CD4-positive, alpha-beta memory T cell (primary cell): ENCODE data around the gene PICALM. TPM values are rescaled to one million over a fixed set of nuclear protein-coding genes. Genes with fewer than 3 reads are reported as not detected.
"Not testable (repeated sequence)": the region's sequence is repeated elsewhere in the genome, so short reads cannot be mapped to it uniquely, and the experiment has no call there.

Experiments
- CTCF ChIA-PET: fragments of 350-600 bp; sonication (Branson Sonifier 250); formaldehyde crosslinking; loops from one replicate; lab custom pipeline; 2021; ENCODE audit warnings: inconsistent platforms; ENCODE audit not compliant: partially characterized antibody; lab: Charles Lee
- POLR2A ChIA-PET: fragments of 350-600 bp; sonication (Branson Sonifier 250); formaldehyde crosslinking; loops from one replicate; lab custom pipeline; 2021; ENCODE audit not compliant: partially characterized antibody; lab: Charles Lee
- DNase-seq, 5 donors: peaks; one replicate each; pipeline versions ENCODE4 v3.0.0 to v3.0.0-alpha.2; 2020 to 2022; ENCODE audit warnings: mixed read lengths in 1 of 5
- H3K27ac ChIP-seq: one replicate; pipeline ENCODE4 v1.7.0; 2013; ENCODE audit warnings: low read depth, low read length
- H3K27me3 ChIP-seq: 2 replicates; pipeline ENCODE4 v1.7.0; 2013; ENCODE audit warnings: mild to moderate bottlenecking, low read length, moderate library complexity; ENCODE audit not compliant: insufficient read depth
- H3K36me3 ChIP-seq: 2 replicates; pipeline ENCODE4 v1.7.0; 2013; ENCODE audit warnings: mild to moderate bottlenecking, low read length, moderate library complexity; ENCODE audit not compliant: insufficient read depth
- H3K4me1 ChIP-seq: 2 replicates; pipeline ENCODE4 v1.7.0; 2013; ENCODE audit warnings: mild to moderate bottlenecking, low read length, moderate library complexity; ENCODE audit not compliant: insufficient read depth
- H3K4me3 ChIP-seq, 2 donors: one replicate each; pipeline ENCODE4 v1.7.0; 2013; ENCODE audit warnings: low read length in 2 of 2, mild to moderate bottlenecking in 1 of 2
- H3K9me3 ChIP-seq, 2 donors: one replicate each; pipeline ENCODE4 v1.7.0; 2013; ENCODE audit warnings: low read length in 2 of 2, control low read depth in 1 of 2; ENCODE audit not compliant: control insufficient read depth in 1 of 2
- H3K27ac Mint-ChIP-seq, 7 donors: one replicate each; pipeline ENCODE4 v1.8.0; 2020 to 2021; ENCODE audit warnings: mixed read lengths in 7 of 7, mild to moderate bottlenecking in 6 of 7, inconsistent platforms in 3 of 7, moderate library complexity in 3 of 7
- H3K27me3 Mint-ChIP-seq, 2 donors: one replicate each; pipeline ENCODE4 v1.8.0; 2020 to 2021; ENCODE audit warnings: mixed read lengths in 2 of 2
- H3K36me3 Mint-ChIP-seq, 2 donors: one replicate each; pipeline ENCODE4 v1.8.0; 2020 to 2021; ENCODE audit warnings: mixed read lengths in 2 of 2, inconsistent platforms in 1 of 2, mild to moderate bottlenecking in 1 of 2
- H3K4me1 Mint-ChIP-seq, 4 donors: one replicate each; pipeline ENCODE4 v1.8.0; 2020 to 2021; ENCODE audit warnings: mixed read lengths in 4 of 4, mild to moderate bottlenecking in 1 of 4
- H3K4me3 Mint-ChIP-seq, 8 donors: one replicate each; pipeline ENCODE4 v1.8.0; 2020 to 2021; ENCODE audit warnings: mixed read lengths in 8 of 8, mild to moderate bottlenecking in 7 of 8, moderate library complexity in 6 of 8, inconsistent platforms in 3 of 8
- H3K9me3 Mint-ChIP-seq, 8 donors: one replicate each; pipeline ENCODE4 v1.8.0; 2020 to 2021; ENCODE audit warnings: mixed read lengths in 8 of 8, mild to moderate bottlenecking in 5 of 8, inconsistent platforms in 3 of 8, moderate library complexity in 1 of 8
- intact Hi-C: fragments of 100-400 bp; cut with micrococcal nuclease; formaldehyde crosslinking; loops from one replicate; pipeline ENCODE4 v1.15.1; 2023
- polyA plus RNA-seq, 2 donors: library from polyadenylated mRNA; unstranded; fragments of 300-500 nt; fragmentation: Illumina TruSeq; gene quantifications; one replicate each; pipeline ENCODE4 v1.2.3, GENCODE V29; 2021
- total RNA-seq, 2 experiments: library from RNA; stranded (reverse); gene quantifications; one replicate each; pipeline ENCODE4 v1.2.3, GENCODE V29; 2021

The PICALM gene
- total and polyA plus RNA-seq, 4 experiments from 2014 or later = 15.3 to 138 (median 76.8) TPM

GRCh38 chr11:85960678-85961077 lies 108.2 kb downstream of the PICALM start:
- no peak overlapping the region for H3K4me3 ChIP-seq
- POLR2A ChIA-PET = no interaction called here
- no peaks in the 10 kb centered on the region for H3K4me1 ChIP-seq
- Mint-ChIP-seq H3K27ac (peak overlapping the region in 3 of 7 donors; percentile 13 to 39 (median 38)), H3K4me3 (no peak overlapping the region), H3K9me3 (peaks cover 0 to 3% (median 0%) of the 10 kb centered on the region in 8 donors), H3K36me3 (peaks cover 78 to 88% of the 10 kb centered on the region in 2 donors), H3K4me1 (peaks cover 0 to 8% (median 5%) of the 10 kb centered on the region in 4 donors), H3K27me3 (no peaks in the 10 kb centered on the region)
- H3K9me3 ChIP-seq = no peaks in the 10 kb centered on the region
- H3K27me3 ChIP-seq = no peaks in the 10 kb centered on the region
- H3K27ac ChIP-seq = no peak overlapping the region
- peaks cover 66% of the 10 kb centered on the region for H3K36me3 ChIP-seq
- intact Hi-C loops = no loop called here
- DNase-seq = no peak
- CTCF ChIA-PET = no interaction called here

- Mint-ChIP-seq H3K9me3 (peaks cover 2 to 36% (median 24%) of the 10 kb centered on the region in 8 donors), H3K36me3 (peaks cover 68 to 71% of the 10 kb centered on the region in 2 donors), H3K27ac (no peak overlapping the region), H3K4me3 (no peak overlapping the region), H3K4me1 (peaks cover 0 to 5% (median 0%) of the 10 kb centered on the region in 4 donors), H3K27me3 (no peaks in the 10 kb centered on the region)
- H3K4me1 ChIP-seq = no peaks in the 10 kb centered on the region
- H3K36me3 ChIP-seq = peaks cover 42% of the 10 kb centered on the region
- ChIA-PET CTCF (interaction anchor here (1.1 kb wide), 1 partner anchor 238 kb away, joined by 3 read pairs; no protein-coding TSS in a partner anchor), POLR2A (no interaction called here)
- H3K9me3 ChIP-seq = no peaks in the 10 kb centered on the region
- no peak overlapping the region for H3K4me3 ChIP-seq
- H3K27ac ChIP-seq = no peak overlapping the region
- DNase-seq = no peak
- H3K27me3 ChIP-seq = no peaks in the 10 kb centered on the region
- intact Hi-C loops = no loop called here
These were observed 113.4 kb downstream of the PICALM start for GRCh38 chr11:85955531-85955930.

GRCh38 chr11:85953491-85954143 lies 115.3 kb downstream of the PICALM start:
- Histone ChIP-seq H3K27ac (no peak overlapping the region), H3K27me3 (no peaks in the 10 kb centered on the region)
- H3K36me3 Mint-ChIP-seq = peaks cover 52 to 54% of the 10 kb centered on the region in 2 donors

GRCh38 chr11:85952108-85952485 lies 116.8 kb downstream of the PICALM start:
- H3K4me3 ChIP-seq, intact Hi-C loops, H3K9me3 ChIP-seq, POLR2A ChIA-PET, H3K4me1 ChIP-seq, H3K27me3 Mint-ChIP-seq, H3K4me1 Mint-ChIP-seq, CTCF ChIA-PET, DNase-seq, H3K4me3 Mint-ChIP-seq, H3K27ac ChIP-seq, H3K27me3 ChIP-seq: not testable (repeated sequence)
- Mint-ChIP-seq H3K27ac (peak overlapping the region in 2 of 7 donors; percentile 27 to 73), H3K36me3 (peaks cover 39 to 40% of the 10 kb centered on the region in 2 donors), H3K9me3 (peaks cover 2 to 36% (median 24%) of the 10 kb centered on the region in 8 donors)
- peaks cover 17% of the 10 kb centered on the region for H3K36me3 ChIP-seq

More at GRCh38 chr11:85953491-85954143, 115.3 kb downstream of the PICALM start:
- Mint-ChIP-seq H3K4me1 (peaks cover 0 to 4% (median 2%) of the 10 kb centered on the region in 4 donors), H3K9me3 (peaks cover 2 to 36% (median 24%) of the 10 kb centered on the region in 8 donors), H3K4me3 (no peak overlapping the region), H3K27ac (peak overlapping the region in 1 of 7 donors; percentile 65), H3K27me3 (no peaks in the 10 kb centered on the region)
- DNase-seq = no peak
- no peaks in the 10 kb centered on the region for H3K9me3 ChIP-seq
- POLR2A ChIA-PET = no interaction called here
- H3K4me3 ChIP-seq = no peak overlapping the region
- H3K36me3 ChIP-seq = peaks cover 28% of the 10 kb centered on the region
- H3K4me1 ChIP-seq = no peaks in the 10 kb centered on the region
- intact Hi-C loops = no loop called here
- CTCF ChIA-PET = no interaction called here

GRCh38 chr11:85951428-85952107 lies 117.3 kb downstream of the PICALM start:
- no peaks in the 10 kb centered on the region for H3K27me3 ChIP-seq
- no peaks in the 10 kb centered on the region for H3K9me3 ChIP-seq
- no peaks in the 10 kb centered on the region for H3K4me1 ChIP-seq
- DNase-seq = no peak
- Mint-ChIP-seq H3K4me3 (peak overlapping the region in 1 of 8 donors; percentile 0), H3K9me3 (peaks cover 2 to 36% (median 24%) of the 10 kb centered on the region in 8 donors), H3K27ac (peak overlapping the region in 3 of 7 donors; percentile 1 to 55 (median 6)), H3K4me1 (peaks cover 1 to 8% (median 4%) of the 10 kb centered on the region in 4 donors), H3K27me3 (no peaks in the 10 kb centered on the region), H3K36me3 (peaks cover 33 to 35% of the 10 kb centered on the region in 2 donors)
- no peak overlapping the region for H3K27ac ChIP-seq
- no peak overlapping the region for H3K4me3 ChIP-seq
- ChIA-PET CTCF (no interaction called here), POLR2A (no interaction called here)
- H3K36me3 ChIP-seq = peaks cover 14% of the 10 kb centered on the region
- intact Hi-C loops = no loop called here

- Mint-ChIP-seq H3K36me3 (peaks cover 28 to 30% of the 10 kb centered on the region in 2 donors), H3K9me3 (peaks cover 2 to 36% (median 24%) of the 10 kb centered on the region in 8 donors), H3K27me3 (no peaks in the 10 kb centered on the region), H3K27ac (peak overlapping the region in 2 of 7 donors; percentile 1 to 6), H3K4me3 (no peak overlapping the region), H3K4me1 (peaks cover 1 to 8% (median 4%) of the 10 kb centered on the region in 4 donors)
- H3K4me1 ChIP-seq = no peaks in the 10 kb centered on the region
- POLR2A ChIA-PET = no interaction called here
- intact Hi-C loops = no loop called here
- H3K4me3 ChIP-seq = no peak overlapping the region
- H3K27me3 ChIP-seq = no peaks in the 10 kb centered on the region
- no peaks in the 10 kb centered on the region for H3K9me3 ChIP-seq
- H3K36me3 ChIP-seq = peaks cover 9% of the 10 kb centered on the region
- no peak for DNase-seq
- H3K27ac ChIP-seq = no peak overlapping the region
- CTCF ChIA-PET = no interaction called here
These were observed 117.9 kb downstream of the PICALM start for GRCh38 chr11:85951049-85951405.

GRCh38 chr11:85950317-85951048 lies 118.4 kb downstream of the PICALM start:
- no peak overlapping the region for H3K27ac Mint-ChIP-seq
- Histone ChIP-seq H3K27ac (no peak overlapping the region), H3K9me3 (no peaks in the 10 kb centered on the region), H3K4me3 (no peak overlapping the region), H3K36me3 (peaks cover 4% of the 10 kb centered on the region), H3K4me1 (no peaks in the 10 kb centered on the region), H3K27me3 (no peaks in the 10 kb centered on the region)
- peaks cover 1 to 12% (median 7%) of the 10 kb centered on the region in 4 donors for H3K4me1 Mint-ChIP-seq
- ChIA-PET CTCF (no interaction called here), POLR2A (no interaction called here)
- intact Hi-C loops = no loop called here
- no peaks in the 10 kb centered on the region for H3K27me3 Mint-ChIP-seq
- H3K4me3 Mint-ChIP-seq = no peak overlapping the region
- peaks cover 3 to 41% (median 29%) of the 10 kb centered on the region in 8 donors for H3K9me3 Mint-ChIP-seq
- peaks cover 22 to 24% of the 10 kb centered on the region in 2 donors for H3K36me3 Mint-ChIP-seq
- no peak for DNase-seq
